Activated CD8-positive, alpha-beta memory T cell treated with anti-CD3 and anti-CD28 coated beads for 36 hours (primary cell): ENCODE data around the gene FOXD2. TPM values are rescaled to one million over a fixed set of nuclear protein-coding genes. Genes with fewer than 3 reads are reported as not detected.
"Not testable (repeated sequence)": the region's sequence is repeated elsewhere in the genome, so short reads cannot be mapped to it uniquely, and the experiment has no call there.

Source experiments
- CTCF ChIA-PET: fragments of 350-600 bp; sonication (Branson Sonifier 250); formaldehyde crosslinking; loops from one replicate; lab custom pipeline; 2021; ENCODE audit warnings: antibody characterized with exemption; lab: Charles Lee
- POLR2A ChIA-PET: fragments of 350-600 bp; sonication (Branson Sonifier 250); formaldehyde crosslinking; loops from one replicate; lab custom pipeline; 2021; ENCODE audit warnings: antibody characterized with exemption; lab: Charles Lee
- total RNA-seq, 2 experiments: library from RNA; stranded (reverse); gene quantifications; one replicate each; pipeline ENCODE4 v1.2.3, GENCODE V29; 2021

FOXD2 gene
- total RNA-seq, 2 experiments from 2014 or later: 0.06 to 0.13 TPM

DNA sequence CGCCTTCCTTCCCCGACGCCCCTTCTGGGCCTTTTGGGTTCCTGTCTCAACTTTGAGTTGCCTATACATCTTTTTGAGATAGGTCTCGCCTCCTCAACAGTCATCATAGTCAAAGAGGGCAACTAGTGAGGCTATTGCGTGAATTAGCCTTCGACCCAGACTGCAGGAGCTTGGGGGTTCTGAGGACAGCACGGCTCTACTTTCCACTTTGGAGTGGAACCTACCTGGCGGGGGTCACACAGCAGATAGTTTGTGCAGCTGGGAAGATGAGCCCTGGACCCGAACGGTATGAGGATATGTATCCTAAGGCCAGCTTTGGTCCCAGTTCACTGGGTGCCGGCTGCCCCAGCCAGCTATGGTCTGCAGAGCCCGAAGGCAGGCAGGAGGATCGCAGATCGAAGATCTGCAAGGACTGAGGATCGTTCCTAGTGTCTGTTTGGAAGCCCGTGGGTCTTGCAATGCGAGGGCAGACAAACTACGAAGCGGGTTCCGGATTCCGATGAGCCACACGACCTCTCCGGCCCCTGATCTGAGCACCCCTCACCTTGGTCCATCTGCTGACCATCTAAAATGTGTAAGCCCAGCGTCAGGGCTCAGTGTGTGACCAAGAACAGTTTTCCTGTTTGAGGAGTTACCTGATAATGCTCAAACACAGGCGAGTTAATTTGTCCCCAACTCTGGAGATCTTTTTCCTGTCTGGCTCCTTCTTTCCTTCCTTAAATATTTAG is 8.1 kb downstream of the FOXD2 start:
- CTCF ChIA-PET: no interaction called here
- POLR2A ChIA-PET: no interaction called here

DNA sequence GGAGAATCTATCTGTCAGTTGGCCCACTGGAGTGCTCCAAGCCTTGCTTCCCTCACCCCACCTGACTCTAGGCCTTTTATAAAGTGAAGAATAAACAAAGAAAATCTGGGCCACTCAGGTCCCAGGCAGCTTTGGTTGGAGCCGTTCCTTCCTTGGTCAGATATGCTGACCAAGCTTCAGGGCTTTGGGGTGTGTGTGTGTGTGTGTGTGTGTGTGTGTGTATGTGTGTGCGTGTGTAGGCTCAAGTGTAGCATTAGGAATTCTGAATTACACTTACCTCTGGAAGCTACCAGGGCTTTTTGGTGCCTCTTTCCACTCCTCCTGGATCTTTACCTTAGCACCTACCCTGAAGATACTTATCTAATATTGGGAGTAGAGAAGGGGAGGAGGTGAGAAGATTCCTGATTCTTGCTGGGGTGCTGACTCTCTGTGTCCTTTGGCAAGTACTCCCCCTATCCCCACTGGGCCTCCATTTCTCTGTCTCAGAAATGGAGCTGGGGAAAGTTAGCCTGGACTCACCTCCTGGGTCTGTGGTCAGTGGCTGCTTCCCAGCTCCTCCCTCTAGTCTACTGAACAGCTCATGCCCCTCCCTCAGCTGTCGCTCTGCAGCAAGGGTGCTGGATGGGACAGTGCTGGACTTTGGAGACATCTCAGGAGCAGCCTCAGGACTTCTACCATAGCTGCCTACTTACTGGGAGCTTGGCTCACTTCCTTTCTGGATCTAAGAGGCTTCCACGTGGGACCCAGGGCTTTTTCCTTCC is 10.8 kb downstream of the FOXD2 start:
- POLR2A ChIA-PET: no interaction called here
- CTCF ChIA-PET: interaction anchor here (0.8 to 2.3 kb wide), 2 partner anchors 9 to 11 kb away, joined by 3 to 9 read pairs; partner anchors contain the start of gene FOXD2

DNA sequence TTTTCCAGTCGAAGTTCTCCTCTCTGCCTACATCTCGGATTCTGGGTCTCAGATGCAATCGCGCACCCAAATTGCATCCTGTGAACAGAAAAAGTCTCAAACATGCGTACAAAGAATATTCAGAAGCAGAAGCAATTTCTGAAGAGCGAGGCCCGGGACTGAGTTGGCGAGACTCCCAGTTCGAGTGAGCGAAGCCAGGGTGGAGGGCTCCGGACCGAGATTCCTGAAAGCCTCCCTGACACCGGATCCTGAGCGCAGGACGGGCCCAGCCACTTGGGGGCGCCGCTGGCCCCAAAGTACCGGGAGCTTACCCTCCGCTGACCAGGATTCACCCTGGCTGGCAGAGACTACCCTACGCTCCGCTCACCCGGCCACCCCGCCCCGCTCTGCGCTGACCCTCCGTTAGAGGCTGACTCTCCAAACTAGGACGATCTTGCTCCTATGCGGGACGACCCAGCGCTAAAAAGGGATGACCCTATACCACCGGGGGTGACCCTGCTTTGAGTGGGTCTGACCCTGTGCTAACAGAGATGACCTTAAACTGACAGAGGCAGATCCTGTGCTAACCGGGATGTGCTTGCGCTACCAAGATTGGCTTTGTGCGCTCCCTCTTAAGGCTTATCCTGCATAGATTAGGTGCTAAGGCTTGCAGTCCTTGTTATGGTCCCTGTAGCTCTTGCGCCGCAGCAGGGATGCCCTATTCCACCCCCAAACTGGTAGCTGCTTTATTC is 12.1 kb downstream of the FOXD2 start:
- POLR2A ChIA-PET: no interaction called here
- CTCF ChIA-PET: interaction anchor here (0.8 to 2.3 kb wide), 2 partner anchors 10 to 13 kb away, joined by 3 to 9 read pairs; partner anchors contain the start of gene FOXD2

DNA sequence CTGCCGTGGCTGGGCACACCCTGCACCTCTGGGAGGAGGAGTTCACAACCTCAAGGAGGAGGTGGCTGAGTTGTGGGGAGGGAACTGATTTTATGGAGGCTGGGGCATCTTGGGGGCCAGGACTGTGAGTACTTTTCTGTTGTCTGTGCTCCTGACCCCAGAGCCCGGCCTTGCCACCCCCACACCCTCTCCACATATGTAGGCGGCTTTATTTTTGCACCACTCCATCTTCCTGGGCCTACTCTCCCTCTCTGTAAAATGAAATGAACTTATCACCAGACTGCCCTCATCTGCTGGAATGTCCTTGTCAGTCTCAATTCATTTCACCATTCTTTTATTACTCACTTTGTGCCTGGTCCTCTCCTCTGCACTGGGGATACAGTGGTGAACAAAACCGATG is 12.8 kb downstream of the FOXD2 start:
- ChIA-PET POLR2A (no interaction called here), CTCF (interaction anchor here (0.5 kb wide), 1 partner anchor 15 kb away, joined by 4 read pairs; no protein-coding TSS in a partner anchor)

DNA sequence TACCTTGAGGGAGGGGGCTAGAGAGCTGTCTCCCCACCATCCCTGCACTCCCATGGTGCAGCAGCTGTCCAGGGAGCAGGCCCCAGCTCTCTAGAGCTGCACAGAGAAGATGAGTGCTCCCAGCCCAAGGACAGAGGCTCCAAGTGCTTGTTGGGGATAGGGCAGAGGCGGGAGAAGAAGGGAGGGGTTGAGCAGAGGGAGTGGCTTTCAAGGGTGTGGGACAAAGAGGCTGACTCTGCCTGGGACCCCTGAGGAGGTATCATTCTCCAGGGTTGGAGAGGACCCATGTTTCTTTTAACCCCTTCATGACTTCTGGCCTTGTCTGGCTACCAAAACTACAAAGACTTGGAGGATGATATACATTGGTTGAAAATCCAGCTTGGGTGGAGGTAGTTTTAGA is 14.6 kb downstream of the FOXD2 start:
- ChIA-PET CTCF (interaction anchor here (0.9 to 1.3 kb wide), 2 partner anchors 12 to 15 kb away, joined by 3 read pairs; partner anchors contain the start of gene FOXD2), POLR2A (no interaction called here)

DNA sequence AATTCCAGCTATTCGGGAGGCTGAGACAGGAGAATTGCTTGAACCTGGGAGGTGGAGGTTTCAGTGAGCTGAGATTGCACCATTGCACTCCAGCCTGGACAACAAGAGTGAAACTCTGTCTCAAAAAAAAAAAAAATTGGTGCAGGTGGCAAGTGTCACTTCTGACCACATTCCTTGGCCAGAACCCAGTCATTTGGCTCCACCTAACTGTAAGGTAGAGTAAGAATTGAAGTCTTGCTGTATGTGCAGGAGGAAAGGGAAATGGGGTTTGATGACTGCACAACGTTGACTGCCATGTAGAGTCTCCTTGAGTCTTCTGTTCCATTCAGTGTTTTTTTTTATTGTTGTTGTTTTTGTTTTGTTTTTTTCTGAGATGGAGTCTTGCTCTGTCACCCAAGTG is 16.1 kb downstream of the FOXD2 start:
- POLR2A ChIA-PET: interaction anchor here (0.7 kb wide), 1 partner anchor 40 kb away, joined by 3 read pairs; no protein-coding TSS in a partner anchor
- CTCF ChIA-PET: not testable (repeated sequence)

DNA sequence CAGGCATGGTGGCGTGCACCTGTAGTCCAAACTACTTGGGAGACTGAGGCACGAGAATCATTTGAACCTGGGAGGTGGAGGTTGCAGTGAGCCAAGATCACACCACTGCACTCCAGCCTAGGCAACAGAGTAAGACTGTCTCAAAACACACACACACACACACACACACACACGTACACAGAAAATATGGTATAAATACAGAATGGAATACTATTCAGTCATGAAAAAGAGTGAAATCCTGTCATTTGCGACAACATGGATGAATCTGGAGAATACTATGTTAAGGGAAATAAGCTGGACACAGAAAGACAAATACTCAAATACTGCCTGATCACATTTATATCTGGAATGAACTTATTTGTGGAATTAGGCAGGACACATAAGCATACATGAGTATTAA is 18.4 kb downstream of the FOXD2 start:
- CTCF ChIA-PET: interaction anchor here (1.2 kb wide), 1 partner anchor 19 kb away, joined by 3 read pairs; the partner anchor contains the start of gene FOXD2
- POLR2A ChIA-PET: no interaction called here

DNA sequence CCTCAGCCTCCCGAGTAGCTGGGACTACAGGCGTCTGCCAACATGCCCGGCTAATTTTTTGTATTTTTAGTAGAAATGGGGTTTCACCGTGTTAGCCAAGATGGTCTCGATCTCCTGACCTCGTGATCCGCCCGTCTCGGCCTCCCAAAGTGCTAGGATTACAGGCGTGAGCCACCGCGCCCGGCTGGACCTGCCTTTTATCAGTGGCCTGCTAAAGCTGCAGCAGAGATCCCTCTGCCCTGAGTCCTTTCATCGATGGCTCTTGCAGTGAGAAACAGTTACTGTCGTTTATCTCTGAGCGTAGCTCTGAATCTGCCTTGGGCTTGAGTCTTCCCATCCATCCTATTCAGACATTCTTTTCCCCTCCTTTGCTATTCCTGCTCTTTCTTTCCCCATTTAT is 19.7 kb downstream of the FOXD2 start:
- CTCF ChIA-PET: not testable (repeated sequence)

DNA sequence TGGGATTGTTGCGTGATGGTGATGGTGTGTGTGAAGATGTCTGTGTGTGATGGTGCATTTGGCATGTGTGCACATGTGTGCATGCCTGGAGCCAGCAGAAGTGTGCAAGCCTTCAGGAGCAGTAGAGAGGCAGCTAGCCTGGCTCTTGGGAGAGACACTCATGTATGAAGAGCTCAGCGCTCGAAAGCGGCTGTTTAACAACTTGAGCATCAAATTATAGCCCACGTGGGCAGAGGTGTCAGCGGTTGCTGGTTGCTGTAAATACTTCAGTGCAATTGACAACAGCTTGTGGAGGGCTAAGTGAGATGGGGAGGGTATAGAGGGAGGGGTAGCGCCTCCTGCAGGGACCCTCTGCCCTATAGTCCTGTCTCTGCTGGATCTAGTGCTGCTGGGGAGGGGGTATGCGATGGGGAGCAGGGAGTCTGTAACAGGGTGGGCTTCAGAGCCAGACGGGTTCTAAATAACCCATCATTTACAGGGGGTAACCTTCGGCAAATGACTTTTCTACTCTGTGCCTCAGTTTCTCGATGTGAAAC is 21.5 kb downstream of the FOXD2 start:
- ChIA-PET CTCF (no interaction called here), POLR2A (no interaction called here)

More for the DNA sequence above, 19.7 kb downstream of the FOXD2 start:
- POLR2A ChIA-PET: not testable (repeated sequence)

DNA sequence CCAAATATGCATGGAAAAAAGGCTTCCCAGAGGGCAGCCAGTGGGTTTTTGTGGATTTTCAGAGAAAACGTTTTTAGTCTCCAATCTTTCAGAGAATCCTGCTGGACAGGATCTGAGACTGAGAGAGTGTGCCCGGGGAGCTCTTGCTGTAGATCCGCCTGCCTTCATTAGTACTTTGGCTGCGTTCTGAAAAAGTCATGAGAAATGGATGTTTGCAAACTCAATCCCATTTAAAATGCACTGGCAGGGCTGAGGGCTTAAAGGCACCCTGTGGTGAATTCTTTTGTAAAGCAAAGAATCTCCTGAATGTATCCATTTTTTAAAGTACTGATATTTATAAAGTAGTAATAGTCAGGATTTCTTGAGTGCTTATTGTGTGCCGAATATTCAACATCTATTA is 22.2 kb downstream of the FOXD2 start:
- POLR2A ChIA-PET: no interaction called here
- CTCF ChIA-PET: no interaction called here

DNA sequence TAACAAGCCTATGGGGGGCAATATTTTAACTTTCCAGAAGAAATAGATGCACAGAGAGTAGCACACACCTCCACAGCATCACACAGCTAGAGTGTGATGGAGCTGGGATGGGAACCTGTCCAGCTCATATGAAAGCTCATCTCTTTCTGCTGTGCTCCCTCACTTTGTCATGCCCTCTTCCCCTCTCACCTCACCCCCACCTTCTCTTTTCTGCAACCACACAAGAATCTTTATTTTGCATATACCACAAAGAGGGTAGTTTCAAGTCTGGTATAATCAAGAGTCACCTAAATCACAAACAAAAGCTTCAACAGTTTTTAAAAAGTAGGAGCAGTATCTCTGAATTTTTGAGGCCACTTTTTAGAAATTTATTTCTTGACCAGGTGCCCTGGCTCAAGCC is 22.6 kb downstream of the FOXD2 start:
- CTCF ChIA-PET: no interaction called here
- POLR2A ChIA-PET: no interaction called here

DNA sequence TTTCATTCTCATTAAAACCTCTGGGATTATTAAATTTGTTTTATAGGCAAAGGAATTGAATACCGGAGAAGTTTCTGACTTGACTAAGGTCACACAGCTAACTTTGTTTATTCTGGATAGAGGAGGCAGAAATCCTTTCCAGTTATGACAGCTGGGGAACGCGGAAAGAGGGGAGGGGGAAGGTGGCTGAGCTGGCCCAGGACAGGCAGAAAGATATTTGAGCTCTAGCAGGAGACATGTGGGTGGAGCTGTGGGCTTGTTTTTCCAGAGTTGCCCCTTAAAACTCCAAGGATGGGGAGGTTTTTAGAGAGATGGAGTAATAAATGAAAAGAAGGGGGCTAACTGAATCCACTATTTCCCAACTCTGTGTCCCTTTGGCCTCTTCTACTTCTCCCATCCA is 27.8 kb downstream of the FOXD2 start:
- POLR2A ChIA-PET: no interaction called here
- CTCF ChIA-PET: no interaction called here

DNA sequence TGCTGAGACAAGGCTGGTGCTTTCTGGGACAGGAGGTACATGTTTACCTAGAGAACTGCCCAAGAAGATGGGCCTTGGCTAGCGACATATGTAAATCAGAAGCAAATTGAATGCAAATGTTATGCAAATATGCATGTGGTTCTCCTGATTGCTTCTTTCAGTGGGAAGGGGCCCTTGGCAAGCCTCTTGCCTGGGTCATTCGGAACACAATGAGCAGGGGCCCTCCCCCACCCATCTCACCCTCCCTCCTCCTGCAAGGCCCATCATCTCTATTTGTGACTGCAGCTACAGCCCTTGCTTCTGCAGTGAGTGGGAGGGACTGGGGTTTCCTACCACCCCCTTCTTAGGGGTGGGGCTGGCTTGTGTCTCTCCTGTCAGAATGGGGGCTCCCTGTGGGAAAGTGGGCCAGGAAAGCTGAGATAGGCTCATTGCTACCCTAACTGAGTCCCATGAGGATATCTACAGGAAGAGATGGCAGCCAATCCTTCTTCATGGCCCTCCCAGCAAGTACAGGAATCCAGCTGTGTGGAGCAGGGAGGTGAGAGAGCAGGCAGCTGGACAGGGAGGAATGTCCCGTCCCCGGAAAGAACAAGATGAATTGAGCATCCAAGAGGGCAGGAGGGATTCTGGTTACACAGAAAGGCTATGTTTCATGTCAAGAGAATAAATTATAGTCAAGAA is 31.0 kb downstream of the FOXD2 start:
- ChIA-PET POLR2A (no interaction called here), CTCF (no interaction called here)

DNA sequence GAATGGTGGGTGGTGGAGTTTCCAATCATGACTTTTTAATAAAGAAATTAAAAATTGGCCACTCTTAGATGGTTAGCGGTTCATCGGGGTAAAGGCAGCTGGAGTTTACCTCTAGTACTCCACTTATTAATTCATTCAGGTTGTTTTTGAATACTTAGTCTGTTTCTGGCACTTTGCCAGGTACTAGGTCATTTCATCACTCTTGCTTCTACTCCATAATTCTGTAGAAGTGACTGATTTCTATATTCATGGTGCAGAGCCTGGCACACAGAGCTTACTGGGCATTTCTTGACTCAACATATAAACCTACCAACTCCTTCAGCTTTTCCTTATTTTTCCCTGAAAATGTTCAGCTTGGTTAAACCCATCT is 31.5 kb downstream of the FOXD2 start:
- ChIA-PET CTCF (no interaction called here), POLR2A (no interaction called here)

DNA sequence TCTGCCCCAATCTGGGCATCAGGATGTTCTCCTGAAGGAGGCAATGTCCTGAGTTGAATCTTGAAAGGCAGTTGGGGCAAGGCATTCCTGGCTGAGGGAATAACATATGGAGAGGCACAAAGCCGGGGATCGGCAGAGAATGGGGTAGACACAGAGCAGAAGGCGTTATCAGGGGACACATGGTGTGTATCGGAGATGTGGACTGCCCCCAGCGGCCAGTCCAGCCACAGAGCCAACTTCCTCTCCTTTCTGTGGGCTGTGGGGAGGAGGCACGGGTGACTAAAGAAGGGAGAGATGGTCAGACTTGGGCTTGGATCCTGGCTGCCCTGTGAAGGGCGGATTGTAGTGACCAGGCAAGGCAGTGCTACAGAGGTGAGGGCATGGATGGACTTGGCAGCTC is 32.1 kb downstream of the FOXD2 start:
- CTCF ChIA-PET: no interaction called here

DNA sequence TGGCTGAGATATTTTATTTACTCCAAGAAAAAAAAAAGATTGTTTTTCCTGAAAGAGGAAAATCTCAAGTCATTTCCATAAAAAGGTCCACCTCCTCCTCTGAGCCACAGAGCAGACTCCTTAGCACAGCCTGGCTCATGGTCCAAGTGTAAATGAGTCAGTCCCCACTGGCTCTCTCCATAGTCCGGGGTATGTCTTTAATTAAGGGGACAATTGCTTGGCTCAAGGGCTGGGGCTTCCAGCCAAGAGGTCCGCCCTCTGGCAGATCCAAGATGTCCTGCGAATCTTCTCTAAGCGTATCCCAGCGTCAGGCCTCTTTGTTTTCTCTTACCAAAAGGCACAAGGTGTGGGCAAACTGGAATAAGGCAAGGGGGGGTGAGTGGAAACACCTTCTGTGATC is 33.3 kb downstream of the FOXD2 start:
- CTCF ChIA-PET: no interaction called here
- POLR2A ChIA-PET: no interaction called here

More for the DNA sequence above, 32.1 kb downstream of the FOXD2 start:
- POLR2A ChIA-PET: no interaction called here

DNA sequence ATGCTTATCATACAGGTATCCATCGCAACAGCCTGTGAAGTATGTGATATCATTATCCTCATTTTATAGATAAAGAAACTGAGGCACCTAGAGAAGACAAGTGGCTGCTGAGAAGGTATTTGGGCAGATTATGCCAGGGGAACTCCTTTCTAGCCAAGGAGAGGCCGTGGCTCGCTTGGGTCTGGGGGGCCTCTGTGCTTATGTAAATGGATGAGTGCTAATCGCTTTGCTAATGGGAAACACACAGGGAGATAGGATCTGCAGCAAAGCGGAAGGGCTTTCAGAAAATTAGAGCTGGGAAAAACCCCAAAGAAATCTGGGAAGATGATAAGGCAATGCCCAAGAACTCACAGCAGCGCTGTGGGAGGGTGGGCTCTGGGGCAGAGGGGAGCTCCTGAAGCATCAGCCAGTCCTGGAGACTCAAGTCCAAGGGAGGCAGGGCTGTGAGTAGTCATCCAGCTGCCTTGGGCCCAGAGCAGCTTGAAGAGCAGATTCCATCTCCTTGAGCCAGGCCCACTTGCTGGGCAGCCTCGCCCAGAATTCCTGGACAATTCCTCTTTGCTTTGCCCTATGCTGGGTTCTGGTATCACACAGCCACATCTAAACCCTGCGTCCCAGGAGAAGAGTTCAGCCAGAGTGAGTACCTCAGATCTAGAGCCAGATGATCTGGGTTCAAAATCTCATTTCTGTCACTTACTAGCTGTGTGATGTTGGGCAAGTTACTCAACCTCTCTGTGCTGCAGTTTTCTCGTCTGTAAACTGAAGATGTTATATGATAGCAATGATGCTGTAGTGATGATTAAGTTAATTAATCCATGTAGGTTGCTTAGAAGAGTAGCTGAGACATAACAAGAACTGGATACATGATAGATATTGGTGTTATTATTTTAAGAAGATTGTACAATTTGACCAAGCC is 36.7 kb downstream of the FOXD2 start:
- CTCF ChIA-PET: no interaction called here
- POLR2A ChIA-PET: no interaction called here

DNA sequence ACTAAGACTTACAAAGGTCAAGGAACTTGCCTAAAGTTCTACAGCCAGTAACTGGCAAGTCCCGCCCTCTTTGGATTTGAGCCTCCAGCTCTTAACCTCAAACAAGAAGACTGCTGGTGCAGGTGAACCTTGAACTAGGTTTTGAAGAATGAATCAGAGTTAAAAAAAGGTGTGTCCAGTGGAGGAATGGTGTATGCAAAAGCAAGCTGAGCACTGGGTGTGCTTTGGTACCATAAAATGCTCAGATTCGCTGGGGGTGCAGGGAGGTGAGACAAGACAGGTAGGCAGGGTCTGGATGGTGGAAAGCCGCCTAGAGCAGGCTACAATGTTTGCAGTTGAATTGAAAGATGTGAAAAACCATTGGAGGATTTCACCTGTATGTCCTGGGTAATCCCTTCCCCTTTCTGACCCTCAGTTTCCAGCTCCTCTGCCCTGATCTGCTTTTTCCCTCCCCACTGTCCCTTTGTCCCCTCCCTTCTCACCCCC is 39.8 kb downstream of the FOXD2 start:
- POLR2A ChIA-PET: no interaction called here
- CTCF ChIA-PET: no interaction called here
